GM08714 (cell line): ENCODE data around the gene MPZL1.
"Not testable (repeated sequence)": the region's sequence is repeated elsewhere in the genome, so short reads cannot be mapped to it uniquely, and the experiment has no call there.

ENCODE experiments used
- H3K4me3 ChIP-seq: fragments of 200-500 bp; sonication (Bioruptor generic); 2 replicates; pipeline ENCODE4 v1.5.1; 2014; ENCODE audit warnings: mild to moderate bottlenecking, low read length, inconsistent platforms
- ZNF274 ChIP-seq: IDR thresholded peaks from 2 replicates; pipeline ENCODE4 v1.6.1; 2012; ENCODE audit warnings: mild to moderate bottlenecking, low read depth, low read length

MPZL1 gene

GRCh38 chr1:167808104-167808503 is 86.3 kb downstream of the MPZL1 start:
- no peak overlapping the region for H3K4me3 ChIP-seq
- no peak for TF ChIP-seq ZNF274

DNA sequence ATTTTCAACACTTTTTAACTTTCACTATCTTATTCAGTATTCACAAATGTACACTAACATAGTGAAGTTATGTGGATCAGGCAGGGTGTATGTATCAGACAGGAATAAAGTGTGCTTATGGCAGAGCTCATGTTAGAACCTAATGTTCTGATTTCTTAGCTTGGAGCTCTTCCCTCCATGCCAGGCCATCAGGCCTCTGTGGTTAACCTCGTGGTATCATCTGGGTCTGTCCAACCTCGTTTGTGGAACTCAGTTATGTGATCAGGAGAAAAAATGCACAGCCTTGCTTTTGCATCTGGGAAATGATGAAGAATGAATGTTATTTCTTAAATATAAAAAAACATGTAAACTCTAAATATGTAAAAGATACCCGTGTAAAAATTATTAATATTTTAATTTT is 86.9 kb downstream of the MPZL1 start:
- H3K4me3 ChIP-seq, result no peak overlapping the region
- TF ChIP-seq ZNF274, result no peak

DNA sequence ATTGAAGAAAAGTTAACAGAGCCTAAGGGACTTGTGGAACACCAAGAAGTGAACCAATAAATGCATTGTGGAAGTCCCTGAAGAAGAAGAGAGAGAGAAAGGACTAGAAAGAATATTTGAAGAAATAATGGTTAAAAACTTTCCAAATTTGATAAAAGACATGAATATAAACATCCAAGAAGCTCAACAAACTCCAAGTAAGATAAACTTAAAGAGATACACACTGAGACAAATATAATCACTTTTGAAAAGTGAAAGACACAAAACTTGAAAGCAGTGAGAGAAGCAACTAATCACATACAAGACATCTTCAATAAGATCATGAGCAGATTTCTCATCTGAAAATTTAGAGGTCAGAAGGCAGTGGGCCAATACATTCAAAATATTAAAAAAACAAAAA is 91.2 kb downstream of the MPZL1 start:
- no peak for TF ChIP-seq ZNF274
- no peak overlapping the region for H3K4me3 ChIP-seq

DNA sequence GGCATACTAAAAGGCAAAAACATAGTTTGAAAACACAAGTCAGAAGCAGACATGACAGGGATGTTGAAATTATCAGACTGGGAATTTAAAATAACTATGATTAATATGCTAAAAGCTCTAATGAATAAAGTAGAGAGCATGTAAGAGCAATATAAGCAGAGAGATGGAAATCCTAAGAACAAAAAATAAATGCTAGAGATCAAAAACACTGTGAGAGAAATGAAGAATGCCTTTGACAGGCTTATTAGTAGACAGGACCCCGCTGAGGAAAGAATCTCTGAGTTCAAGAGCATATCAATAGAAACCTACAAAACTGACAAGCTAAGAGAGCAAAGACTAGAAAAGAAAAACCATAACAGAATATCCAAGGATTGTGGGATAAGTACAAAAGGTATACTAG is 93.9 kb downstream of the MPZL1 start:
- no peak for TF ChIP-seq ZNF274
- no peak overlapping the region for H3K4me3 ChIP-seq

GRCh38 chr1:167819849-167820683 is 98.3 kb downstream of the MPZL1 start:
- H3K4me3 ChIP-seq, result peak overlapping the region; percentile 53; the same call in 1 of the 2 replicates
- no peak for TF ChIP-seq ZNF274

DNA sequence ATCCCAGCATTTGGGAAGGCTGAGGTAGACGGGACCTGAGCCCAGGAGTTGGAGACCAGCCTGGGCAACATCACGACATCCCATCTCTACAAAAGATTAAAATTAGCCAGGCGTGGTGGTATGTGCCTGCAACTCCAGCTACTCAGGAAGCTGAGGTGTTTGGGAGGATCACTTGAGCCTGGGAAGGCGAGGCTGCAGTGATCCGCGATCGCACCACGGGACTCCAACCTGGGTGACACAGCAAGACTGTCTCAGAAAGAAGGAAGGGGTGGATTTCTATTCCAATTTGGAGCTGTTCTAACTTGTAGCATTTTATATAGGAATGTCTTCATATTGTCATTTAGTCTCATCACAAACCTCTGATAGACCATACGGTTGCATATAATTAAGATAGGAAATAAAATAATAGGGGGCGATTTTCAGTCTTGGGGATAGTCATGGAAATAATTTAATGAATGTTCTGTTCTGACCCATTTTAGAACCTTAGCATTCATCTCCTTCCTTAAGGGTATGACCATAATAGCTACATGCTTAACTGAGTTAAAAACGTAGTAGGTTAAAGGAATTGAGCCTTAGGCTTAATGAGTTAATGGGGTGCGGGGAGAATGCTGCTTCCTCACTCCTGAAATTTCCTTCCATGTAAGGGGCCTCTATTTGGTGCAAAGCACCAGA is 99.0 kb downstream of the MPZL1 start:
- TF ChIP-seq ZNF274, result no peak
- H3K4me3 ChIP-seq, result no peak overlapping the region

GRCh38 chr1:167821356-167821685 is 99.5 kb downstream of the MPZL1 start:
- TF ChIP-seq ZNF274, result no peak
- H3K4me3 ChIP-seq, result no peak overlapping the region

DNA sequence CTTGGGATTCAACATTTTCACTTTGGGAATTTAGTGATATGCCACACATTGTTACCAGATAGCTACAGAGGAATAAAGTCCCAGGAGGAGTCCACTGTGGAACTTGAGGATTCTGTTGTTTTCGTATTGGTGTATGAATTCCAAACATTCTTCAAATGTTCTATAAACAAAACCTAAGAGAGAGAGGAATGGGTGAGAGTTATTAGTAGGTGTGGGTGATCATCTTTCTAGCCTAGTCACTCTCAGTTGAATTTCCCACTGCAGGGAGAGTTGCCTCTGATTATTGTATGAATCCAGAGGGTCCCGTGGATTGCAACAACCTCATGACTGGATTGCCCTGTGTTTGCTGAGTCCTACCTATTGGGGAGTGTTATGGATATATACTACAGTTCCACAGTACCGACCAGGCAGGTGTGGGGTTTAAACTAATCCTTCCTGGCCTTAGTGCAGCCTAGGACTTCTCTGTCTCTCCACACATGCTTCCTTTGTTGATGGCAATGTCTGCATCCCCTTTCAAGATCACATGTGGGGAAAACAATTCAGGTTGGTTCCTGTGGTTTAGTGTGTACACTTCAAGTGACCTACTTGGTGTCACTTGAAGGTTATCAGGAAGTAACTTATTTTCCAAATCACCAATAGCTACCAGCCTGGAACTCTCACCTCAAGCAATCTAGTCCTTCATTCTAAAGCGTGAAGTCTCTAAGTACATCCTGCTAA is 100.3 kb downstream of the MPZL1 start:
- no peak for TF ChIP-seq ZNF274
- H3K4me3 ChIP-seq, result no peak overlapping the region

GRCh38 chr1:167824163-167824794 is 102.5 kb downstream of the MPZL1 start:
- no peak for TF ChIP-seq ZNF274
- no peak overlapping the region for H3K4me3 ChIP-seq

DNA sequence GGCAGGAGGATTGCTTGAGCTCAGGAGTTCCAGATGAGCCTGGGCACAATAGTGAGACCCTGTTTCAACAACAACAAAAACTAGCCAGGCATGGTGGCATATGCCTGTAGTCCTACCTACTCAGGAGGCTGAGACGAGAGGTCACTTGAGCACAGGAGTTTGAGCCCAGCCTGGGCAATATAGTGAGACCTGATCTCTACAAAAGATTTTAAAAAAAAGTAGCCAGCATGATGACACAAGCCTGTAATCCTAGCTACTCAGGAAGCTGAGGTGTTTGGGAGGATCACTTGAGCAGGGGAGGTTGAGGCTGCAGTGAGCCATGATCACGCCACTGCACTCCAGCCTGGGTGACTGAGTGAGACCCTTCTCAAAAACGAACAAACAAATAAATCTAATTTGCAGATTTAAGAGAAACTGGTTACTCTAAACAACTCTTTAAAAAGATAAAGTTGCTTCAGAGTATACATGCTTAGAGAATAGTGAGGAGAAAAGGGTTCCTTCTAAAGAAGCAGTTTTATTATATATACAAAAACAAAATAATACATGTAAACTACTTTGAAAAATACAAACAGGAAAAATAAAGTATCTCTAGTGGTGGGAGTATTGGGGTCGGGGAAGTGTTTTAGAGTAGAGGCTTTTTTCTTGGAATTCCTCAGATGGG is 103.8 kb downstream of the MPZL1 start:
- no peak for TF ChIP-seq ZNF274
- H3K4me3 ChIP-seq, result no peak overlapping the region

DNA sequence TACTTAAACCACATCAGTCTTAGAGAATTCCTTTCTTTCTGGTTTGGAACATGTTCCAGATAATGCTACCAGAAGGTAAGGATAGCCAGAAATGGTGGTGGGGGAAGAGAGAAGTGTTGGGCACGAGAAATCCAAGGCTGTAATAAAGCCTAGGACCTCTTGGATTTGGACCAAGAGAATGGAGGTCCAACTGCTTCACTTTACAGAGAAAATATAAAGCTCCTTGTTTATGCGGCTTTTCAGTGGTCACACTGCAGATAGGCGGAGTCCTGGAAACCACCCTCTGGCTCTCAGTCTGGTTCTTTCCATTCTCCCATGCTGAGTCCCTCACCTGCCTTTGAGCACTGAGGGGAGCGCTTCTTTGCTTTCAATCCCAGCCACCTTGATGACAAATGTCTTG is 104.3 kb downstream of the MPZL1 start:
- H3K4me3 ChIP-seq, result no peak overlapping the region
- no peak for TF ChIP-seq ZNF274

DNA sequence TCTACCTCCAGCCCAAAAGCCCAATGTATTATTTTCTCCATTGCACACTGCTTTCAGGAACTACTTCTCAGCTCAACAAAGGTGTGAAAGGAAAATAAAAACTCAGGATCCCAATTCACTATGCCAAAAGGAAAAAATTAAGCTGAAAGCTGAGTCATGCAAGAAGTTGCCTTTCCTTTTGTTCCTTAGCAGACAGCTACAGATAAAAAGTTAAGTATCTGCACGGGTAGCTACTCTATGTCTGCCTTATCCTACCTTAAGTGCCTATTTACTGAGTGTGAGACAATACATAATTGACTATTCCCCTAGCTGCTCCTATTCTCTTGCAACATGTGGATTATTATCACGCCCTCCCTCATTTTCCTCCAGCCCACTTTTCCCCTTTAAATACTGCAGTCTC is 108.1 kb downstream of the MPZL1 start:
- no peak for TF ChIP-seq ZNF274
- no peak overlapping the region for H3K4me3 ChIP-seq

DNA sequence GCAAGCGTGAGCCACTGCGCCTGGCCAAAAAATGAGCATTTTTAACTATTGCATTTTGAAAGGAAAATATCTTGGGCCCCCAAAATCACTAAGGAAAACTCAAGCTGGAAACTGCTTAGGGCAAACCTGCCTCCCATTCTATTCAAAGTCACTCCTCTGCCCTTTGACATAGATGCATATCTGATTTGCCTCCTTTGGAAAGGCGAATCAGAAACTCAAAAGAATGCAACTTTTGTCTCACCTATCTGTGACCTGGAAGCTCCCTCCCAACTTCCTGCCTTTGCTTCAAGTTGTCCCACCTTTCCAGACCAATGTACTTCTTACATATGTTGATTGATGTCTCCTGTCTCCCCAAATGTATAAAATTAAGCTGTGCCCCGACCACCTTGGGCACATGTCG is 108.9 kb downstream of the MPZL1 start:
- not testable (repeated sequence) for H3K4me3 ChIP-seq

- H3K4me3 ChIP-seq, result no peak overlapping the region
- no peak for TF ChIP-seq ZNF274
Observed at GRCh38 chr1:167832693-167833092, 110.9 kb downstream of the MPZL1 start.
